HCT116 (cell line): Measurements from ENCODE around the gene TEX264. TPM values are rescaled to one million over a fixed set of nuclear protein-coding genes. Genes with fewer than 3 reads are reported as not detected.

Source experiments
- ATAC-seq: fragments of 200-7000 bp; cut with Tn5 transposase; 2 replicates; pipeline ENCODE4 v1.9.1; 2020; ENCODE audit warnings: mild to moderate bottlenecking, moderate library complexity
- BruUV-seq: library from RNA; stranded (reverse); fragments of 400-500 nt; replicated peaks from 2 replicates; lab custom pipeline; 2021; lab: Mats Ljungman, UMichigan
- CTCF ChIA-PET: fragments of 300-600 bp; sonication (Branson Sonifier 250); formaldehyde crosslinking; loops from one replicate; lab custom pipeline; 2021; ENCODE audit warnings: antibody characterized with exemption; lab: Charles Lee
- POLR2A ChIA-PET: fragments of 300-600, 350-600 bp; sonication (Branson Sonifier 250); formaldehyde crosslinking; loops from one replicate; lab custom pipeline; 2021; ENCODE audit warnings: antibody characterized with exemption; lab: Charles Lee
- RAD21 ChIA-PET, 2 experiments: fragments of 300-600 bp; sonication (Branson Sonifier 250); formaldehyde crosslinking; loops; one replicate each; lab custom pipeline; 2023; ENCODE audit warnings: low total read pairs in 2 of 2; ENCODE audit not compliant: uncharacterized antibody in 2 of 2, unreplicated experiment in 2 of 2, low non-redundant PET in 1 of 2; lab: Charles Lee
- DNase-seq: peaks from one replicate; pipeline ENCODE4 v3.0.0-alpha.2; 2010; ENCODE audit warnings: low read depth, low spot score
- H2AFZ ChIP-seq: fragments of 200-600 bp; shearing (Covaris generic), sonication (generic); 2 replicates; pipeline ENCODE4 v1.6.1; 2017; ENCODE audit warnings: low read depth, mixed run types, mixed read lengths, antibody characterized with exemption, low read length; ENCODE audit not compliant: poor library complexity, severe bottlenecking
- H3K27ac ChIP-seq: 2 replicates; pipeline ENCODE4 v1.5.1; 2012; ENCODE audit warnings: low read depth, low read length
- H3K27me3 ChIP-seq: fragments of 200-600 bp; sonication (generic); 2 replicates; pipeline ENCODE4 v1.6.1; 2016; ENCODE audit warnings: mixed run types, low read length, mixed read lengths; ENCODE audit not compliant: insufficient read depth
- H3K36me3 ChIP-seq, 2 experiments: fragments of 200-500 bp in 1 of 2; fragments of 200-600 bp in 1 of 2; sonication (Bioruptor generic) in 1 of 2; sonication (generic) in 1 of 2; 2 replicates each; pipeline versions ENCODE4 v1.5.1 to v1.6.1; 2014 to 2016; ENCODE audit warnings: low read length in 2 of 2, inconsistent platforms in 1 of 2, mixed read lengths in 1 of 2, mixed run types in 1 of 2; ENCODE audit not compliant: insufficient read depth in 2 of 2, control insufficient read depth in 1 of 2
- H3K4me1 ChIP-seq, 2 experiments: fragments of 200-600 bp in 1 of 2; sonication (generic) in 1 of 2; 2 replicates each; pipeline versions ENCODE4 v1.5.1 to v1.6.1; 2012 to 2017; ENCODE audit warnings: low read length in 2 of 2, inconsistent platforms in 1 of 2, mild to moderate bottlenecking in 1 of 2, mixed read lengths in 1 of 2, mixed run types in 1 of 2, moderate library complexity in 1 of 2; ENCODE audit not compliant: insufficient read depth in 2 of 2, control insufficient read depth in 1 of 2
- H3K4me2 ChIP-seq: fragments of 200-600 bp; sonication (generic); 2 replicates; pipeline ENCODE4 v1.6.1; 2017; ENCODE audit warnings: mixed run types, low read length, mixed read lengths
- H3K4me3 ChIP-seq, 2 experiments: fragments of 200-600 bp in 1 of 2; sonication (generic) in 1 of 2; replicated peaks in 1 of 2; 2 replicates each; pipeline ENCODE4 v1.5.1; 2011 to 2016; ENCODE audit warnings: low read length in 2 of 2, control low read depth in 1 of 2, low read depth in 1 of 2, mild to moderate bottlenecking in 1 of 2, mixed read lengths in 1 of 2, mixed run types in 1 of 2
- H3K79me2 ChIP-seq: fragments of 200-600 bp; sonication (generic); 2 replicates; pipeline ENCODE4 v1.6.1; 2017; ENCODE audit warnings: mild to moderate bottlenecking, mixed run types, low read length, moderate library complexity, mixed read lengths; ENCODE audit not compliant: insufficient read depth
- H3K9ac ChIP-seq: fragments of 200-600 bp; sonication (generic); 2 replicates; pipeline ENCODE4 v1.6.1; 2016; ENCODE audit warnings: low read length, mixed read lengths
- H3K9me2 ChIP-seq: fragments of 200-600 bp; sonication (generic), shearing (Covaris generic); 2 replicates; pipeline ENCODE4 v1.6.1; 2017; ENCODE audit warnings: mixed run types, mild to moderate bottlenecking, moderate library complexity; ENCODE audit not compliant: insufficient read depth
- H3K9me3 ChIP-seq, 2 experiments: fragments of 200-500 bp in 1 of 2; fragments of 200-600 bp in 1 of 2; sonication (Bioruptor generic) in 1 of 2; sonication (generic) in 1 of 2; 2 replicates each; pipeline ENCODE4 v1.6.1; 2014 to 2017; ENCODE audit warnings: low read length in 2 of 2, mixed read lengths in 2 of 2, inconsistent platforms in 1 of 2, low read depth in 1 of 2, mild to moderate bottlenecking in 1 of 2, mixed run types in 1 of 2, moderate library complexity in 1 of 2; ENCODE audit not compliant: control insufficient read depth in 1 of 2, insufficient read depth in 1 of 2
- H4K20me1 ChIP-seq: fragments of 200-600 bp; sonication (generic), shearing (Covaris generic); 2 replicates; pipeline ENCODE4 v1.6.1; 2017; ENCODE audit warnings: mixed run types, mild to moderate bottlenecking, moderate library complexity; ENCODE audit not compliant: insufficient read depth
- CBX3 ChIP-seq: IDR thresholded peaks from 2 replicates; pipeline ENCODE4 v1.6.1; 2012; ENCODE audit warnings: low read depth
- EZH2 ChIP-seq: fragments of 200-600 bp; sonication (generic); IDR thresholded peaks from 2 replicates; pipeline ENCODE4 v1.6.1; 2017; ENCODE audit warnings: antibody characterized with exemption, mixed run types
- FOSL1 ChIP-seq: IDR thresholded peaks from 2 replicates; pipeline ENCODE4 v1.6.1; 2012; ENCODE audit warnings: low read depth
- POLR2AphosphoS5 ChIP-seq: IDR thresholded peaks from 2 replicates; pipeline ENCODE4 v1.6.1; 2011; ENCODE audit warnings: mild to moderate bottlenecking, low read depth, low read length, moderate library complexity
- RAD21 ChIP-seq: IDR thresholded peaks from 2 replicates; pipeline ENCODE4 v1.6.1; 2012; ENCODE audit warnings: low read depth, mild to moderate bottlenecking
- SP1 ChIP-seq: IDR thresholded peaks from 2 replicates; pipeline ENCODE4 v1.6.1; 2012; ENCODE audit warnings: low read depth
- TCF7L2 ChIP-seq: IDR thresholded peaks from 2 replicates; pipeline ENCODE4 v1.7.0; 2011; ENCODE audit warnings: borderline replicate concordance, inconsistent platforms; ENCODE audit not compliant: insufficient read depth, insufficient read length; ENCODE audit errors: extremely low read depth
- ZFX ChIP-seq: fragments of 450-650 bp; IDR thresholded peaks from 2 replicates; pipeline ENCODE4 v1.6.1; 2017
- ZNF274 ChIP-seq: fragments of 200-500 bp; sonication (Bioruptor generic); IDR thresholded peaks from 2 replicates; pipeline ENCODE4 v1.6.1; 2014; ENCODE audit warnings: mild to moderate bottlenecking, low read depth, low read length, inconsistent platforms
- intact Hi-C: fragments of 100-400 bp; cut with micrococcal nuclease; formaldehyde crosslinking; loops from 2 replicates; pipeline ENCODE4 v1.10.0; 2022
- total RNA-seq: library from RNA; stranded (reverse); gene quantifications from one replicate; pipeline ENCODE4 v1.2.1, GENCODE V29; 2021; ENCODE audit not compliant: unreplicated experiment
- TF ChIP-seq, protein P1 (sequence below): IDR thresholded peaks from 2 replicates; pipeline ENCODE4 v1.6.1; 2012
- TF ChIP-seq, protein P2 (sequence below), 3 experiments: fragments of 200-600 bp in 1 of 3; sonication (generic) in 1 of 3; IDR thresholded peaks in 2 of 3; conservative IDR thresholded peaks in 1 of 3; 2 replicates each; pipeline ENCODE4 v1.5.1; 2012 to 2017; ENCODE audit warnings: low read depth in 2 of 3, low read length in 2 of 3, antibody characterized with exemption in 1 of 3, borderline replicate concordance in 1 of 3, control low read depth in 1 of 3, mild to moderate bottlenecking in 1 of 3, mixed read lengths in 1 of 3, mixed run types in 1 of 3, moderate library complexity in 1 of 3; ENCODE audit not compliant: insufficient read depth in 1 of 3
- TF ChIP-seq, protein P3 (sequence below): IDR thresholded peaks from 2 replicates; pipeline ENCODE4 v1.6.1; 2012; ENCODE audit warnings: low read depth

The TEX264 gene
- total RNA-seq, 1 experiment from 2014 or later: 36.0 TPM

DNA sequence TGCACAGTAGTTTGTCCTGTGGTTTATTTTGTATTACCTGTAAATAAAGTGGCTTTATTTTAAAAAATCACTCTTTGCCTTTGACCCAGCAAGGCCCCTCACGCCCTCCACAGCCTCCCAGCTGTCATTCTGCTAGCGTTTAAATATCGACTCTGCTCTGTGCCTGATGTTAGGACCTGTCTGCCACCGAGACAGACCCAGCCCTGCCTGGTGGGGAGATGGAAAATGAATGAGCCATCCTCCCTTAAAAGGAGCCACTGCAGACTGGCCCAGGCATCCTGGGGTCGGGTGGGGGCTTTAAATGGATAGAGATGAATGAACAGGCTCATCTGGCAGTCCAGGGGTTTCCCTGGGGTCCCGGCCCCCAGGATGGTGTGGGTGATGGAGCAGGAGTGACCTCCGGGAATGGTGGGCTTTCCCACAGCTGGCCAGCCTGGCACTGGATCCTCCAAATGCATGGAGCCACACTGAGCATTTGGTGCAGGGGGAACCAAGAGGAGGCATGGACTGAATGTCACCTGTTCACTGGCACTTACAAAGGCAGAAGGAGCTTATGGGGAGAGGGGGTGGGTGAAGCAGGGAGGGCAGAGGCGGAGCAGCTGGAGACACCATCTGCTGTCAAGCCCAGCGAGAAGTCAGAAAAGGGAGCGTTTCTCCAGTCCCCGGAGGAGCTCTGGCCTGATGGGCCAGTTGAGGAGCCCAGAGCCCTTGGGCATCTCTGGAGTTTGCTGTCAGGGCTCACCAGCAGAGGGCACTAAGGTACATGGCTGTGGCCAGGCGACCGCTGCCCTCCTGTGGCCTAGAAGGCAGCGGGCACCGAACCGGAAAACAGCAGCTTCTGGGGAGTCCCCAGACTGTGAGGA is 47.7 kb downstream of the TEX264 start:
- Histone ChIP-seq H3K27me3 (0 out of 2 replicates have a peak, but pooled peaks cover 4% of the 10 kb centered on the region), H3K27ac (no peak overlapping the region), H4K20me1 (no peaks in the 10 kb centered on the region), H3K4me3 (no peak overlapping the region), H3K36me3 (no peaks in the 10 kb centered on the region), H2AFZ (no peak overlapping the region), H3K9me2 (no peaks in the 10 kb centered on the region), H3K4me2 (peak overlapping the region; percentile 4), H3K9me3 (no peaks in the 10 kb centered on the region), H3K79me2 (no peaks in the 10 kb centered on the region), H3K9ac (no peak overlapping the region), H3K4me1 (peaks cover 0 to 7% of the 10 kb centered on the region in 2 experiments; a peak in 2 of 4 replicates)
- ChIA-PET RAD21 (interaction anchor here in 1 of 2 experiments (0.8 to 0.9 kb wide), 2 partner anchors 81 to 1103 kb away, joined by 3 read pairs; no protein-coding TSS in a partner anchor), POLR2A (no interaction called here), CTCF (interaction anchor here (1.0 to 2.7 kb wide), 16 partner anchors 9 to 264 kb away, joined by 3 to 31 read pairs (median 5); partner anchors contain the start of genes ABHD14B, ACY1, DCAF1 and RRP9)
- peak; percentile 96 for ATAC-seq
- BruUV-seq: no TSS peak
- DNase-seq: peak; percentile 68
- TF ChIP-seq CBX3 (peak; percentile 85), ZNF274 (no peak), SP1 (no peak), RAD21 (peak; percentile 93), POLR2AphosphoS5 (no peak), EZH2 (no peak), FOSL1 (no peak), ZFX (no peak), TCF7L2 (no peak)
- TF ChIP-seq, protein P1, sequence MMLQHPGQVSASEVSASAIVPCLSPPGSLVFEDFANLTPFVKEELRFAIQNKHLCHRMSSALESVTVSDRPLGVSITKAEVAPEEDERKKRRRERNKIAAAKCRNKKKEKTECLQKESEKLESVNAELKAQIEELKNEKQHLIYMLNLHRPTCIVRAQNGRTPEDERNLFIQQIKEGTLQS: no peak
- TF ChIP-seq, protein P2, sequence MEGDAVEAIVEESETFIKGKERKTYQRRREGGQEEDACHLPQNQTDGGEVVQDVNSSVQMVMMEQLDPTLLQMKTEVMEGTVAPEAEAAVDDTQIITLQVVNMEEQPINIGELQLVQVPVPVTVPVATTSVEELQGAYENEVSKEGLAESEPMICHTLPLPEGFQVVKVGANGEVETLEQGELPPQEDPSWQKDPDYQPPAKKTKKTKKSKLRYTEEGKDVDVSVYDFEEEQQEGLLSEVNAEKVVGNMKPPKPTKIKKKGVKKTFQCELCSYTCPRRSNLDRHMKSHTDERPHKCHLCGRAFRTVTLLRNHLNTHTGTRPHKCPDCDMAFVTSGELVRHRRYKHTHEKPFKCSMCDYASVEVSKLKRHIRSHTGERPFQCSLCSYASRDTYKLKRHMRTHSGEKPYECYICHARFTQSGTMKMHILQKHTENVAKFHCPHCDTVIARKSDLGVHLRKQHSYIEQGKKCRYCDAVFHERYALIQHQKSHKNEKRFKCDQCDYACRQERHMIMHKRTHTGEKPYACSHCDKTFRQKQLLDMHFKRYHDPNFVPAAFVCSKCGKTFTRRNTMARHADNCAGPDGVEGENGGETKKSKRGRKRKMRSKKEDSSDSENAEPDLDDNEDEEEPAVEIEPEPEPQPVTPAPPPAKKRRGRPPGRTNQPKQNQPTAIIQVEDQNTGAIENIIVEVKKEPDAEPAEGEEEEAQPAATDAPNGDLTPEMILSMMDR (IDR thresholded peaks at IDR 0.05 in 2 of 3, conservative IDR thresholded peaks at IDR 0.05 in 1 of 3; ENCODE audit: borderline replicate concordance in 1 of 3, insufficient read depth in 1 of 3, low read depth in 2 of 3, low read length in 2 of 3): peak; percentile 97 to 100 (median 99)
- TF ChIP-seq, protein P3, sequence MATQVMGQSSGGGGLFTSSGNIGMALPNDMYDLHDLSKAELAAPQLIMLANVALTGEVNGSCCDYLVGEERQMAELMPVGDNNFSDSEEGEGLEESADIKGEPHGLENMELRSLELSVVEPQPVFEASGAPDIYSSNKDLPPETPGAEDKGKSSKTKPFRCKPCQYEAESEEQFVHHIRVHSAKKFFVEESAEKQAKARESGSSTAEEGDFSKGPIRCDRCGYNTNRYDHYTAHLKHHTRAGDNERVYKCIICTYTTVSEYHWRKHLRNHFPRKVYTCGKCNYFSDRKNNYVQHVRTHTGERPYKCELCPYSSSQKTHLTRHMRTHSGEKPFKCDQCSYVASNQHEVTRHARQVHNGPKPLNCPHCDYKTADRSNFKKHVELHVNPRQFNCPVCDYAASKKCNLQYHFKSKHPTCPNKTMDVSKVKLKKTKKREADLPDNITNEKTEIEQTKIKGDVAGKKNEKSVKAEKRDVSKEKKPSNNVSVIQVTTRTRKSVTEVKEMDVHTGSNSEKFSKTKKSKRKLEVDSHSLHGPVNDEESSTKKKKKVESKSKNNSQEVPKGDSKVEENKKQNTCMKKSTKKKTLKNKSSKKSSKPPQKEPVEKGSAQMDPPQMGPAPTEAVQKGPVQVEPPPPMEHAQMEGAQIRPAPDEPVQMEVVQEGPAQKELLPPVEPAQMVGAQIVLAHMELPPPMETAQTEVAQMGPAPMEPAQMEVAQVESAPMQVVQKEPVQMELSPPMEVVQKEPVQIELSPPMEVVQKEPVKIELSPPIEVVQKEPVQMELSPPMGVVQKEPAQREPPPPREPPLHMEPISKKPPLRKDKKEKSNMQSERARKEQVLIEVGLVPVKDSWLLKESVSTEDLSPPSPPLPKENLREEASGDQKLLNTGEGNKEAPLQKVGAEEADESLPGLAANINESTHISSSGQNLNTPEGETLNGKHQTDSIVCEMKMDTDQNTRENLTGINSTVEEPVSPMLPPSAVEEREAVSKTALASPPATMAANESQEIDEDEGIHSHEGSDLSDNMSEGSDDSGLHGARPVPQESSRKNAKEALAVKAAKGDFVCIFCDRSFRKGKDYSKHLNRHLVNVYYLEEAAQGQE: no peak
- intact Hi-C loops: loop anchor here (1.0 to 5.0 kb wide), 2 partner anchors 82 to 264 kb away; partner anchors contain the start of gene ACY1
